Activated effector memory CD4-positive, alpha-beta T cell treated with anti-CD3 and anti-CD28 coated beads, Interleukin-2, amount 50 U/mL, for 16 hours (primary cell): ENCODE measurements around the gene MED10.
A peak's percentile ranks its signal among the peaks of the same experiment; 100 is the strongest.

ENCODE experiments used
- DNase-seq: peaks from one replicate; pipeline ENCODE4 v3.0.0-alpha.2; 2020

MED10 gene

DNA sequence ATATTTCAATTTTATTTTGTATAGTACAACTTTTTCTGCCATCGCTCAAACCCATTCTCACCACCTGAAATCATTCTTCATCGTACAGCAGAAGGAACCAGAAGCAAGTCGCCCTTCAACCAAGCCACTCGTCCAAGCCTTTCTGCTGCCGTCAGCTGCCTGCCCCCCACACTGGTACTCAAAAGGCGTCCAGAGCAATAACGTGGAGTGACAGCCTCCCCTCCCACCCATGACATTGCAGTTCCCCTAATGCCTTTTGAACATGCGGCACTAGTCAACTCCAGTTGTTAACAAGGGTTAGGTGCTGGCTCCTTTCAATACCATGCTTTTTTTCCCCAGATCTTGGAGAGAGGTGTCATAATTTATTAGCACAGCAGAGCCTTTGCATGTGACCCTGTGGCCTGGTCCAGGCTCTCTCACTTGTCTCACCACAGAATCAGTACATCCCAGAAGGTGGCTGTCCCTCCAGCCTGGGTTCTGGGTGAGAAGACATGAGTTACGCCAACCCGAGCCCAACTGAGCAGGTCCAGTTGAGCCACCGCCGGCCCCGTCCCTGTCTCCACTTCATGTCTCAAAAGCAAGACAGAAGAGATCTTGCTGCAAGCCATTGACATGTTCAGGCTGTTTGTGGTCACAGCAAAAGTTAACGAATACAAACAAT lies 20.4 kb upstream of the MED10 start:
- DNase-seq = peak; percentile 54

DNA sequence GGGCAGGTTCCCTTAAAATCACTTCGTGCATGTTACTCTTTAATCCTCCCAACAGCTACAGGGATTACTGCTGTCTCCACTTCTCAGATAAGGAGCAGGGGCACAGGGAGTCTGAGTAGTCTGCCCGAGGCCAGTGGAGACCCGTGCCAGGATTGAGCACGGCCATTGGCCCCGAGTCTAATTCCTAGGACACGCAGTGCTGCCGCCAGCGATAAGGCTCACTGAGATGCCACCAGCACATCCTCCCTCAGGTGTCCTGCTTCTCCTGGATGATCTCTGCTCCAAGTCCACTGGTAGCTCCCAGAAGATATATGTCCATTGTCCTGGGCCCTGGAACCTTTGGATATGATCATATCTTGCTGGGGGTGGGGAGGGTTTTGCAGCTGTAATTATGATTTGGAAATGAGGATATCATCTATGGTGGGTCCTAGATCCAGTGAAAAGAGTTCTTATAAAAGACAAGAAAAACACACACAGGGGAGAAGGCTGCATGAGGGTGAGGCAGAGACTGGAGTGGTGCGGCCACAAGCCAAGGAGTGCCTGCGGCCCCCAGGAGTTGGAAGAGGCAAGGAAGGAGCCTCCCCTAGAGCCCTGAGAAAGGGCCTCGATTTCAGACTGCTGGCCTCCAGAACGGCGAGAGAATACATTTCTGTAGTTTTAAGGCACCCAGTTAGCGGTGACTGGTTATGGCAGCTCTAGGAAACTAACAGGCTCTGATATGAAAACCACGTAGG lies 19.4 kb upstream of the MED10 start:
- peak; percentile 37 for DNase-seq

DNA sequence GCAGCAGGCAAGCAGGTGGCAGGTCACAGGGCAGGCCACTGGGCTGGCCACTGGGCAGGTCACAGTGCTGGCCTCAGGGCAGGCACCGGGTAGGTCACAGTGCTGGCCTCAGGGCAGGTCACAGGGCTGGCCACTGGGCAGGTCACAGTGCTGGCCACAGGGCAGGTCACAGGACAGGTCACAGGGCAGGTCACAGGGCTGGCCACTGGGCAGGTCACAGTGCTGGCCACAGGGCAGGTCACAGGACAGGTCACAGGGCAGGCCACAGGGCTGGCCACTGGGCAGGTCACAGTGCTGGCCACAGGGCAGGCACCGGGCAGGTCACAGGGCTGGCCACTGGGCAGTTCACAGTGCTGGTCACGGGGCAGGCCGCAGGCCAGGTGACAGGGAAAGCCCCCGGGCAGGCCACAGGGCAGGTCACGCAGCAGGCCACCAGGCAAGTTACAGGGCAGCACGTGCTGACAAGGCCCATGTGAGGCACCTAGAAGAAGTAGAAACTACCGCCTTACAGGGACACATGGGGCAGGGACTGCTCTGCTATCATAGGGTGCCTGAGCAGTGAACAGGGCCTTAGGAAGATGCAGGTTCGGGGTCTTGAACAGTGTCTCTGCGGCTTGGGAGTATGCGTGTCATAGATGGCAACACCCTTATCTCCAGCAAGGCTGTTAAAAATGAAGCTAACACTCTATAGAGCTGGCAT lies 18.6 kb upstream of the MED10 start:
- peak; percentile 55 for DNase-seq

DNA sequence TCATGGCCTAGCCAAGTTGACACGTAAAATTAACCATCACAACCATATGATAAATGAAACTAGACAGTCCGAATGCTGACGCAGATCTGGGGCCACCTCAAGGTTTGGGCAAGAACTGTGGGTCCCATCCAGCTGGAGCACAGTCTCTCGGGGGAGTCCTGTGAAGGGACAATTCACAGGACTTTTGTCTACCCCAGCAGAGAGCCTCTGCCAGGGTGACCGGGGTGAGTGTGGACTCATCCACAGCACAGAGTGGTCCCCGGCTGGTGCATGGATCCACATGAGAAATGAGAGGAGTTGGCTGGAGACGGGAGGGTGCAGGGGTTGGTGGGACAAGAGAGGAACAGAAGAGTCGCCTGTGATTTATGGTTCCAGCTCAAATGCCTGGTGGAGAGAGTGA lies 17.7 kb upstream of the MED10 start:
- peak; percentile 51 for DNase-seq

DNA sequence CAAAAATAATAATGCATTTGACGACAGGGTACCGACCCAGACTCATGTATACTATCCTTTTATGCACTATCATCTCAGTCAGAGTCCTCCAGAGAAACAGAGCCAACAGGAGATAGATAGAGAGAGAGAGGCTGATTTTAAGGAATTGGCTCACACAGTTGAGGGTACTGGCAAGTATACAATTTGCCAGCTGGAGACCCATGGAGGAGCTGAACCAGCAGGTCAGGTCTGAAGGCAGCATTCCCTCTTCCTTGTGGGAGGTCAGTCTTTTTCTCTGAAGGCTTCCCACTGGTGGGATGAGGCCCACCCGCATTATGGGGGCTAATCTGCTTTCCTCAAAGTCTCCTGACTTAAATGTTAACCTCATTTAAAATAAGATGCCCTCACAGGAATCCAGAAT lies 17.3 kb upstream of the MED10 start:
- DNase-seq = no peak

DNA sequence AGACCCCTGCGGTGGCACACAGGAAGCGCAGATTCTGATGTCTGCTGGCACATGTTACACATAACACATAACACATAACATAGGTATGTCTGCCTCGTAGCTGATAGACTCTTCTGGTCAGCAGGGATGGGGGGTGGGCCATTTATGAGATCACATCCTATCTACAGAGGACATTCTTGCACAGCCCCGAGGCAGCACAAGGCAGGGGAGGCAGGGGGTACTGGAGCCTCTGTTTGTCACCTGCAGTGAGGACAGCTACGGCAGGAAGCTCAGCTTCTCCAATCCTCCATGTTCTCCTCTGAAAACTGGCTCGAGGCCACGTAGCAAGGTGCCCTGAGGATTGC lies 16.7 kb upstream of the MED10 start:
- peak; percentile 45 for DNase-seq

DNA sequence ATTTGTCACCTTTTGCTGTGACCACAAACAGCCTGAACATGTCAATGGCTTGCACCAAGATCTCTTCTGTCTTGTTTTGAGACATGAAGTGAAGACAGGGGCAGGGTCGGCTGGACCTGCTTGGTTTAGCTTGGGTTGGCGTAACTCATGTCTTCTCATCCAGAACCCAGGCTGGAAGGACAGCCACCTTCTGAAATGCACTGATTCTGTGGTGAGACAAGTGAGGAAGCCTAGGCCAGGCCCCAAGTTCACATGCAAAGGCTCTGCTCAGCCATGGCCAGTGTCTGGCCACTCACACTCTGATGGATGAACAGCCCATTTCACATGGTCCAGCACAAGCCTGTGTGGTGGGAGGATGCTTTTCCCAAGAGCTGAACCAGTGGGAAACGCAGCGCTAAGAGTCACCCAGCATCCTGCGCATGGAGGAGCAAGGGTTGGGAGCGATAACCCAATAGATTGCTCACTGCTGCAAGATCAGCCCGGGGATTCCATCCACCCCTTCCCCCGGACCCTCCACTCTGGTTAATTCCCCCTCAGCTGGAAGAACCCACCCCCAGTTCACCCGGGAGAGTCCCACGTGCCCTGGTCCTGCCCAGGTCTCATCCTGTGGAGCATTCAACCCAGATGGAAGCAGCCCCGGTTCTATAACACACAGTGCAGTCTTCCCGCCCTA lies 16.2 kb upstream of the MED10 start:
- DNase-seq = peak; percentile 41

DNA sequence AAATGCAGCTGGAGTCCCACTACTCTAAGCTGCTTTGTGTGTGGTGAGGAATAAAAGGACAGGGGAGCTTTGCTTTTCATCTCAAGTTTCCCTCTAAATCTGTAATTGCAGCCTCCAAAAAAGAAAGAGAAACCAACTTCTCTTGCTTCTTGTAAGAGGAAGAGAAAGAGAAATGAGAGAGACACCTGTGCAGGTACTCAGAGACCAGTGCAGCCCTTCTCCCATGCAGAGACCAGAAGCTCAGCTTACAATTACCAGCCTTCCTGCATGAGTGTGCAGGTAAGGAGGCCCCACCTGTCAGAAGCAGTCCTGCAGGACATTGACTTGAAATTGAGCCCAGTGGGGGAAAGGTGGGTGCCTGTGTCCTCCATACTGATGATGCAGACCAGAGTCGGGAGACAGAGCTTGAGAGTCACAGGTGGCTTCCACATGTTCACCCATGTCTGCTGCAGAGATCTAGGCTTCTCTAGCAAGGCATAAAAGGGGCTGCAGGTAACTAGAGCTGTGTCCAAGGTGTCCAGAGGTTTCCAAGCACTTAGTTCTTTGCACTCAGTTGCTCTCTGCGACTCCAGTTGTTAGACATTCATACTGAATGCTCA lies 15.3 kb upstream of the MED10 start:
- no peak for DNase-seq

DNA sequence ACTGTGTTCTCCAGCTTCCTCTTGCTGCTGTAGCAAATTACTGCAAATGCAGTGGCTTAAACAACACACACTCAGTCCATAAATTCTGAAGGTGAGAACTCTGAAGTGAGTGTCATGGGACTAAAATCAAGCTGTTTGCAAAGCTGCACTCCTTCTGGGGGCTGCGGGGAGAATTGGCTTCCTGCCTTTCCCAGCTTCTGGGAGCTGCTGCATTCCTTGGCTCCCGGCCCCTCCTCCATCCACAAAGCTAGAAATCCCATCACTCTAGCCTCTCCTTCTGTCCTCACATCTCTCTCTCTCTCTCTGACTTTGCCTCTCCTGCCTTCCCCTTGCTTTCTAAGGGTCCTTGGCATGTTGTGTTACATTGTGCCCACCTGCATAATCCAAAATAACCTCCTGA lies 14.2 kb upstream of the MED10 start:
- no peak for DNase-seq

DNA sequence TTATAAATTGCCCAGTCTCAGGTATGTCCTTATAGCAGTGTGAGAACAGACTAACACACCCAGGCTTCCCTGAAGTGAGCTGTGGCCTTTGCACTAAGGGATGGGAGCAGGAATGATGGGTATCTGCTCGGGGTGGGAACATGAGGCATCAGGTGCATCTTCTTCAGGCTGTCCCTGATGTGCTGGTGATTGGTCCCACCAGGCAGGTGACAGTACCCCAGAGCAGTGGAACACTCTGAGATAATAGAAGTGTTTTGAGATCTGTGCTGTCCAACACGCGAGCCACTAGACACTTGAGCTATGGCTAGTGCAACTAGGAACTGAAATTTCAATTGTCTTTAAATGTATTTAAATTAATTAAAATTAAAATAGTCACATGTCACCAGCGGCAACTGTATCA lies 12.8 kb upstream of the MED10 start:
- DNase-seq = no peak

DNA sequence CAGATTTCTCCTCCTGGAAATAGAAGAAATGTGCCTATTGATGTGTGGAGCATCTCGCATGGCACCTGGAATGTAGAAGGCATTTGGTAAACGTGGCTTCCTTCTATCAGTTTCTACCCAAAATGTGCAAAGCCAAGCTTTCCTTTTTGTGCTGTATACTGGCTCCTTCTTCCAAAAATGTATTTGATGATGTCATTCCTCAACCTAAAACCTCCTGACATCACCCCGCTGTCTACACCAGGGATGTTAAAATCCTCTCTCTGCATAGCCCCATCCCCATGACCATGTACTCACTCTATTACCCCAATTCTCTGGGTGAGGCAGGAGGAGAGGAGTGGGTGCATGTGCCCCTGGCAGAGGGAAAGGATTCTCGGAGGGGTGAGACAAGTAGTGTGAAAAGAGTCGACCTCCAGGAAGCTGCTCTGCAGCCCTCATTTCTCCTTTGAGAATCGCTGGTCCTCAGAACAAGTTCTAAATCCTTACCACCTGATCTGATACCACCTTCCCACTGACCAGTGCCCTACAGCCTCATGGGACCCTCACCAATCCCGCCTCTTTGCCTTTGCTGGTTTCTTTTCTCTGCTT lies 11.7 kb upstream of the MED10 start:
- DNase-seq = no peak

DNA sequence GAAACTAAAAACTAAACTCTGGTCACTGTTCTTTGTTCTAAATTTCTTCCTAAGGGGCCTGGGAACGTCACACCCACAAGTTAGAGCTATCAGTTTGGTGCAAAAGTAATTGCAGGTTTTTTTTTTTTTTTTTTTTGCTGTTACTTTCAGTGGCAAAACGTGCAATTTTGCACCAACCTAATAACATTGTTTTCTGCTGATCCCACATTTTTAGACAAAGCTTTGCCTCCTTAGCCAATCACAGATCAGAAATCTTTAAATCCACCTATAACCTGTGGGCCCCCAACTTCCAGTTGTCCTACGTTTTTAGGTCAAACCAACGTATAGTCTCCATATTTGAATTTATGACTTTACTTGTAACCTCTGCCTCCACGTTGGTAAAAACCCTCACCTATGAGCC lies 11.1 kb upstream of the MED10 start:
- DNase-seq = no peak

DNA sequence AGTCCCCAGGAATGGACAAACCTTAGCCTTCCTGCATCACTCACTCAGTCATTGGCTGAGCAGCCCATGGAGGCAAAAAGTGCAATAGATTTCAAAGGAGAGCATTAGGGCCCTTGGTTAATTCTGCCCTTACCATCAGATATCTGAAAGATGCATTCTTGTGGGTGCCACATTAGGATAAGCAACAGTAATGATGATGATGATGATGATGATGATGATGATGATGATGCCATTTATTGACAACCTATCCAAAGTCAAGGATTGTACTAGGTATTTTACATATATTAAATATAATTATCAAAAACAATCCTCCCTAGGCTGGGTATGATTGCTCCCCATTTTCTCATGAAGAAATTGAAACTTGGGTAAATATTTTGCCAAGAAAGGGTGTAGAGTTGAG lies 9.6 kb upstream of the MED10 start:
- no peak for DNase-seq

DNA sequence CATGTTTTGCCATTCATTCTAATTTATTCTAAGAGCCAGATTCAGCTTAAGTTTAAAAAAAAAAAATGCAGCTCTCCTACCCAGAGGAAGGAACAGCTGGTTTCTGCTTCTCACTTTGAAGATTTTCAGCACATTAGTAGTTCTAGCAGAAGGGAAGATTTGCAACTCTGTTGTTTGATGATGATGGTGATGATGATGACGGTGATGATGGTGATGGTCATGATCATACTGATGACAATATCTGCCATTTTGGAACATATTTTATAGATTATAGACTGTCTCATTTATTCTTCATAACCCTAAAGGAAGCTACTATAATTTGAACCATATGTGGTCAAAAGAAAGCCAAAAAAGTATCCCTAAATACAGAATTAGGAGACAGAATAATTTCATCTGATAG lies 7.9 kb upstream of the MED10 start:
- no peak for DNase-seq

DNA sequence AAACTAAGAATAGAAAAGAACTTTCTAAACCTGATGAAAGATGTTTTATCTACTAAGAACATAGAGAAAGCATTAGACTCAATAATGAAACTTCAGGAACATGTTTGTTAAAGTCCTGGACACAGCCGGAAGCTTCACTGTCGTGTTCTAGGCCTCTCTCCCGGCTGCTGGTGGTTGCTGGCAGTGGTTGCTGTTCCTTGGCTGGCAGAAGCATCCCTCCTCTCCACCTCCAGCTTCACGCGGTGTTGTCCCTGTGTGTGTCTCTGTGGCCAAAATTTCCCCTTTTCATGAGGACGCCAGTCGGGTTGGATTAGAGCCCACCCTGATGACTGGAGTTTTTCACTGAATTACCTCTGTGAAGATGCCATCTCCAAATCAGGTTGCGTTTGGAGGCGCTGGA lies 6.5 kb upstream of the MED10 start:
- no peak for DNase-seq

DNA sequence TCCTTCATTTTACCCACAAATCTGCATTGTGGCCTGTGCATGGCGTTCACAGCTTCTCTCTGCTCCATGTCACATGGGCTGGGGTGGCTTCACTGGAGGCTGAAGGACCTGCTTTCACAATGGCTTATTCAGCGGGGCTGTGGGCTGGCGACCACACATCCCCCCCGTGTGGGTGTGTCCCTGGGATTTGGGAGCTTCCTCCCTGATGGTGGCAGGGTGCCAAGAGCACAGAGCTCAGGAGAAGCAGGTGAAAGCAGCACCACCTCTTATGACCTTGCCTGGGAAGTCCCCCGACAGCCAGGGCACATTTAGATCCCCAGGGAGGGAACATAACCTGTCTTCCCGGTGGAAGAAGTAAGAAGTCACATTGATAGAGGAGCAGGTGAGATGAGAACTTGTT lies 5.0 kb upstream of the MED10 start:
- no peak for DNase-seq

DNA sequence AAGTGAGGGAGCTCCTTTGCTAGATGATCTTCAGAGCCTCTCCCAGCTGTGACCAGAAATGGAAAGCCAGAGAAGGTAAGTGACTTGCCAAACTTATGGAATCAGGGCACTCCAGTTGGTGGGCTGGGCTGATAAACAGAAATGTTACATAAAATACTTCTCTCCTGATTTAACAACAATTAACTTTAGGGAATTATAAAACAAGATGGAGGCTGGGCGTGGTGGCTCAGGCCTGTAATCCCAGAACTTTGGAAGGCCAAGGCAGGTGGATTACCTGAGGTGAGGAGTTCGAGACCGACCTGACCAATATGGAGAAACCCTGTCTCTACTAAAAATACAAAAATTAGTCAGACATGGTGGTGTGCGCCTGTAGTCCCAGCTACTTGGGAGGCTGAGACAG lies 899 bp upstream of the MED10 start:
- no peak for DNase-seq

DNA sequence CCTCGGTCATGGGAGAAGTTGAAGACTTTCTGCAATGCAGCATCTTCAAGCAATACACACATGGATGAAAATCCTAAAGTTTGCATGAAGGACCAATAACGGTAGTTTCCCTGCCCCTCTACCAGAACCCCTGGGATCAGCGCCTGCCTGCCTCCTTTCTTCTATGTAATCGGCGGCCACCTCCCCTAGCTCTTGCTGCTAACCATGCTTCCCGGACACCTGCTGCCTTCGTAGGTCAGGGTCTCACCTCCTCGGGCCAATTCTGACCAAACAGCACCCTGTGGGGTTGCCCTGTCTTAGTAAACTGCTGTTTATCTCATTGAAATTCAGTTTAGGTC lies 388 bp upstream of the MED10 start:
- DNase-seq = no peak

DNA sequence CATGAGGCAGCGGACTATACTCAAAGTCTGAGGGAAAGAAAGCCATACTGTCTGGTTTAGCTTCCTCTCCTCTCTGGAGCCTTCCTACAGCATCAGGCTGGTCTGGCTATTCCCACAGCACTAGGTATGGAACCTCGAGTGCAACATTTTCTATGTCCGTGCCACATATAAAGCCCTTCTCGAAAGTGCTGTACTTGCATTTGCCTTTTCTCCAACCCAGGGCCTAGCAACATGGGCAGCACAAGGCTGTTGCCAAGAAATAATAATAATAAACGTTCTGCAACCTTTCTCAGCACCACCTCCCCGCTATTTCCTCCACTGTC lies 804 bp downstream of the MED10 start:
- DNase-seq = no peak

DNA sequence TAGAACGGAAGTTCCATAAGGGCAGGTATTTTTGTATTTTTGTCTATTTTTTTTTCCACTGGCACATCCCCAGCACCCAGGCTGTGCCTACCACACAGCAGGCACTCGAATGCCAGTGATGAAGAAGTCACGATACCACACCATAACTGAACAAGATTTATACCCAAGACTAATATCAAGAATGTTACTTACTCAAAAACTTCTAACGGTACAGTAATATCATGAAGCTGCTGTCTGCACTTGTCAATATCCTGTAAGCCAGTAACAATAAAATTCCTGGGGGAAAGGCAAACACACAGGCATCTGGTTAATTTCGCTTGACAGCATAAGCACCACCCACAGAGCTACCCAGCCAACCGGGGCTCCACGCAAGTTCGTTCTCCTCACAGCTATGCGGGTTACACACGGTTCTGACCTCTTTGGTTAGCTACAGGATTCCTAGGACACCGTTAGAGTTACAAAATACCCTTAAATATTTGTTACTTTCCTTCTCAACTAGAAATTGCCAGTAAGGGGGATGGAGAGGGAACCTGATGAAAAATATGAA lies 1.3 kb downstream of the MED10 start:
- no peak for DNase-seq

DNA sequence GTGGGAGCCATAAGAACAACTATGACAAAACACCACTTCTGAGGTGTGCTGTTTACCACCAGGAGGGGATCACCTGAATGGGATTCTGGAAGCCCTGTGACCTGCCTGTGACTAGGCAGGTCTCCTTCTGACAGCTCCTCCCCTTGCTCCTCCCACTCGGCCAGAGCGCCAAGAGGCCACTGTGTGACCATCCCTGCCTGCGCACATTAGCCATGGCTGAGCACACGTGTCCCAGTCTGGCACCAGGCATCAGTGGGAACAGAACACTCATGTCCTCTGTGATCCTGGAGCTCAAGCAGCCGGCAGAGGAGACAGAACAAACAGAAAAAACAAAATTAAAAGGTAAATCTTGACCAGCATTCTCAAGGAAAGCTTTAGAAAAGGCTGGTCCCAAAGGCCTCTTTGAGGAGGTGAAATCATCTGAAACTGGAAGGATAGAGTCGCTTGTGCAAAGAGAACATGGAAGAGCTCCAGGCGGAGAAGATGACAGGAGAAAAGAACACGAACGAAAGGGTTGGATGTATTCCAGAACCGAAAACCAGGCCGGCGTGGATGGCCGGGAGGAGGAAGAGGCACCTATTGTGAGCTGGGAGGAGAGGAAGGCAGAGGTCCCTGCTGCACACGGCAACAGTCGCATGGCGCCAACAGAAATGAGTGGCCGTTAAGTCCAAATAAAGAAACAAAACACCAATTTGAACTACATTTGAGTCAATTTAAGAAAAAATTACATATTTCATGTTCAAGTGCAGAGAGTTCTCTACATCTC lies 5.1 kb downstream of the MED10 start:
- no peak for DNase-seq
